Keratinocyte (primary cell): ENCODE data around the gene CHD9.

Source experiments
- CTCF ChIP-seq, 3 experiments: IDR thresholded peaks in 1 of 3; conservative IDR thresholded peaks in 1 of 3; optimal IDR thresholded peaks in 1 of 3; 2 replicates in 2 of 3; 3 replicates in 1 of 3; pipeline versions ENCODE3 to v1.5.1; 2011; ENCODE audit warnings: low read length in 3 of 3, mild to moderate bottlenecking in 3 of 3, moderate library complexity in 2 of 3, control low read depth in 1 of 3, inconsistent platforms in 1 of 3; ENCODE audit not compliant: insufficient read depth in 2 of 3; ENCODE audit errors: extremely low read depth in 1 of 3
- EZH2 ChIP-seq: IDR thresholded peaks from one replicate; pipeline ENCODE4 v1.6.1; 2012; ENCODE audit warnings: inconsistent platforms, mild to moderate bottlenecking, low read length, moderate library complexity

GRCh38 chr16:53092284-53092683 lies 37.5 kb downstream of the CHD9 start:
- no peak for TF ChIP-seq CTCF (optimal IDR thresholded peaks at IDR 0.05 in 1 of 3, IDR thresholded peaks at IDR 0.05 in 1 of 3, conservative IDR thresholded peaks at IDR 0.05 in 1 of 3; ENCODE audit: extremely low read depth in 1 of 3, insufficient read depth in 2 of 3, low read length in 3 of 3)
- TF ChIP-seq EZH2: no peak
